NT2/D1 (cell line): ENCODE measurements around the gene TLE6.

Experiments used
- YY1 ChIP-seq: IDR thresholded peaks from 2 replicates; pipeline ENCODE4 v1.6.1; 2011; ENCODE audit not compliant: insufficient read length, insufficient read depth
- ZNF274 ChIP-seq: IDR thresholded peaks from 2 replicates; pipeline ENCODE4 v1.6.1; 2011; ENCODE audit warnings: mild to moderate bottlenecking, low read depth, low read length

DNA sequence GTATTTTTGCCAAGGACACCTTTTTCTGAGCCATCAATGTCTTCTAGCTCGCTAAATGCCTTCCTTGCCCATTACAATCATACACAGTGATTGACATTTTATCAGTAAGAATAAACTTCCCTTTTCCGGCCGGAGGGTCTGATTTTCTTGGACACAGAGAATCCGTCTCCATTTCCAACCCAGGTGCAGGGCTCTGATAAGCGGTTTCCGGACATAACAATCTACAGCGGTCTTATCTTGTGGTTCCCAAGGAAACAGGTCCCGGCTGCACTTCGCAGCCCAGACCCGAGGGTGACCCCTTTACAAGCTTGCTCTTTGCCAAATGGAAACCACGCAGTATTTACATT, 27.5 kb upstream of the TLE6 start:
- no peak for TF ChIP-seq ZNF274
- TF ChIP-seq YY1 = no peak
